Measurements from ENCODE around the gene CFAP90. TPM values are rescaled to one million over a fixed set of nuclear protein-coding genes. Genes with fewer than 3 reads are reported as not detected.

CFAP90 gene
- total RNA-seq = not detected in 2 replicates
- 0.07 and 0.11 TPM in 2 replicates for polyA plus RNA-seq
- 0.09 and 0.10 TPM in 2 replicates for polyA plus RNA-seq (2011; cell fraction: cytosol; rRNA removed)
- 0.10 TPM in 1 of 2 replicates, not detected in the other for polyA plus RNA-seq (2011; cell fraction: nucleus; rRNA removed)
- polyA plus RNA-seq (2012) = not detected in 2 replicates
- polyA minus RNA-seq = not detected in 2 replicates
- not detected for polyA minus RNA-seq (2011; cell fraction: cytosol; rRNA and poly(A)+ RNA removed)
- not detected in 2 replicates for polyA minus RNA-seq (2011; cell fraction: nucleus; rRNA and poly(A)+ RNA removed)
- percentile 10 among the genes with signal in this experiment for Bru-seq, nascent RNA
- not detected for BruChase-seq, experiment 1, labeled RNA remaining after a 6-hour chase
- BruChase-seq, experiment 2, labeled RNA remaining after a 2-hour chase = not detected
- long read RNA-seq = 0 reads

DNA sequence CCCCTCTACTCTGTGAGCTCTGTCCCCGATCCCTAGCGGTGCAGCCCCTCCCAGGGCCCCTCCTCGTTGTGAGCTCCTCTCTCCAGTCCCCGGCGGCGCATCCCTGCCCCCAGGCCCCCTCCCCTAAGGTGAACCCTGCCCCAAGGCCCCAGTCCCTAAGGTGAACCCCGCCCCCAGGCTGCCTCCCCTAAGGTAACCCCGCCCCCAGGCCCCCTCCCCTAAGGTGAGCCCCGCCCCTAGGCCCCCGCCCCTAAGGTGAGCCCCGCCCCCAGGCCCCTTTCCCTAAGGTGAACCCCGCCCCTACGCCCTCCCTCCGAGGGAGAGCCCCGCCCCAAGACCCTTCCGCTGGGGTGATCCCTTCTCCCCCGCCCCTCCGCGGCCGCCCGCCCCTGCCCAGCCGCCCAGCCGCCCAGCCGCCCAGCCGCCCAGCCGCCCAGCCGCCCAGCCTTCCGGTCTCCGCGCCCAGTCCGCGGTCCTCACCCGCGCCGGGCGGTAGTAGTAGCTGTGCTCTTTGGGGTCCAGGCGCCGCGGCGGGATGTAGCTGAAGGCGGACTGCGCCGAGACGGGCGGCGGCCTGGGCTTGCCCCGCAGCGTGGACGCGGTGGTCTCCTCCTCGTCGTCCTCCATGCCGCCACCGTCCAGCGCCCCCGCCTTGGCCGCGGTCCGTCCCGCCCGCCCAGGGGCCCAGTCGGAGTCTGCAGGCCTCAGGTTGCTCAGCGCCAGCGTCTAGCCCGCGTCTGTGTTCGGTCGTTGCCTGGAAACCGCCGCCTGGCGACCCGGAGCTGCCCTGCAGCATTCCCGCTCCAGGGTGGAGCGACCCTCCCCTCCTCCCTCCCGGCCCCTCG, at the start of gene CFAP90:
Gene CFAP90 (minus strand): TSS at position 739 of the 845 bp plus-strand sequence. CDS start 112 bp downstream, at position 627.
- no peaks in the 10 kb centered on the region for H3K9me3 ChIP-seq (replicated peaks; ENCODE audit: control insufficient read depth, insufficient read depth, low read length)
- no peak for TF ChIP-seq FOS (IDR thresholded peaks at IDR 0.05; ENCODE audit: borderline replicate concordance, insufficient read depth, low read length)
- TF ChIP-seq POLR2A (IDR thresholded peaks at IDR 0.05; ENCODE audit: low read depth, low read length) = no peak
- no peak for TF ChIP-seq JUN (IDR thresholded peaks at IDR 0.05; ENCODE audit: borderline replicate concordance, insufficient read depth, insufficient read length, low read depth)
- TF ChIP-seq GATA2 (IDR thresholded peaks at IDR 0.05; ENCODE audit: insufficient read depth, insufficient read length, low read depth, low read length) = no peak
- peak; percentile 22 to 62 for TF ChIP-seq CTCF (IDR thresholded peaks at IDR 0.05; ENCODE audit: extremely low read depth in 1 of 2, insufficient read depth in 1 of 2, low read depth in 1 of 2, low read length in 2 of 2)
- no peaks in the 10 kb centered on the region for H3K4me1 ChIP-seq (ENCODE audit: control insufficient read depth, extremely low read depth, insufficient read depth, low read length)
- peaks cover 21 to 22% of the 10 kb centered on the region in 2 experiments for H3K27me3 ChIP-seq (ENCODE audit: control insufficient read depth in 2 of 2, insufficient read depth in 2 of 2, low read length in 2 of 2)
- H3K4me2 ChIP-seq (ENCODE audit: insufficient read depth, low read length) = peak within 1 kb of the TSS; percentile 55
- dilution Hi-C loops (cut with MboI; ENCODE audit: extremely low pct_ligation_motif_present, low sequenced_read_pairs) = no loop called here
- FAIRE-seq = no peak
- no TSS peak for BruUV-seq (replicated peaks)
- intact Hi-C loops (cut with micrococcal nuclease) = loop anchor here (10.0 kb wide), 1 partner anchor 1086 kb away; no protein-coding TSS in a partner anchor
- no peak within 1 kb of the TSS for H3K27ac ChIP-seq (ENCODE audit: insufficient read depth, low read depth, low read length)
- H3K9me1 ChIP-seq (replicated peaks; ENCODE audit: control insufficient read depth, extremely low read depth, insufficient read depth, low read length) = no peaks in the 10 kb centered on the region
- POLR2A ChIA-PET = no interaction called here
- CTCF ChIA-PET = interaction anchor here (0.7 to 1.8 kb wide), 4 partner anchors 9 to 38 kb away, joined by 3 to 9 read pairs (median 4); no protein-coding TSS in a partner anchor
- H3K9ac ChIP-seq (replicated peaks; ENCODE audit: extremely low read depth, insufficient read depth, low read length) = no peak within 1 kb of the TSS
- H3K79me2 ChIP-seq (ENCODE audit: control insufficient read depth, insufficient read depth, low read length) = no peaks in the 10 kb centered on the region
- H2AFZ ChIP-seq (ENCODE audit: low read depth, low read length) = peak within 1 kb of the TSS; percentile 86
- H3K4me3 ChIP-seq (replicated peaks in 1 of 3; ENCODE audit: insufficient read depth in 1 of 3, low read depth in 1 of 3, low read length in 3 of 3) = peak within 1 kb of the TSS in 1 of 3 experiments; percentile 45
- no peaks in the 10 kb centered on the region for H3K36me3 ChIP-seq (ENCODE audit: control insufficient read depth in 2 of 2, extremely low read depth in 1 of 2, insufficient read depth in 2 of 2, low read length in 2 of 2)
- H4K20me1 ChIP-seq (replicated peaks; ENCODE audit: control insufficient read depth, extremely low read depth, insufficient read depth, low read length) = no peaks in the 10 kb centered on the region
- DNase-seq (ENCODE audit: low read depth, low spot score) = peak; percentile 40

All from endothelial cell of umbilical vein (primary cell).